Measurements from ENCODE around the gene ENPP3. TPM values are rescaled to one million over a fixed set of nuclear protein-coding genes. Genes with fewer than 3 reads are reported as not detected.

ENPP3 gene
- total and polyA plus RNA-seq, 4 donors = 0.31 to 2.9 (median 0.54) TPM

DNA sequence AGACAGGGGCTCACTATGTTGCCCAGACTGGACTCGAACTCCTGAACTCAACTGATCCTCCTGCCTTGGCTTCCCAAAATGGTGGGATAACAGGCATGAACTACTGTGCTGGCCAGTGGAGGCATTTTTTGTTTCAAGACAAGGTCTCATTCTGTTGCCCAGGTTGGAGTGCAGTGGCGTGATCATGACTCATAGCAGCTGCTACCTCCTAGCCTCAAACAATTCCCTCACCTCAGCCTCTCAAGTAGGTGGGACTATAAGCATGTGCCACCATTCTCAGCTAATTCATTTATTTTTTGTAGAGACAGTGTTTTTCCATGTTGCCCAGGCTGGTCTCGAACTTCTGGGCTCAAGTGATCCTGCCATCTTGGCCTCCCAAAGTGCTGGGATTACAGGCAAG lies 17.2 kb downstream of the ENPP3 start:
- H3K36me3 ChIP-seq (ENCODE audit: control insufficient read depth in 4 of 4, insufficient read depth in 4 of 4, low read length in 4 of 4) = no peaks in the 10 kb centered on the region
- H3K9ac ChIP-seq (ENCODE audit: insufficient read depth in 1 of 2, low read length in 2 of 2) = no peak overlapping the region
- TF ChIP-seq, protein P1, sequence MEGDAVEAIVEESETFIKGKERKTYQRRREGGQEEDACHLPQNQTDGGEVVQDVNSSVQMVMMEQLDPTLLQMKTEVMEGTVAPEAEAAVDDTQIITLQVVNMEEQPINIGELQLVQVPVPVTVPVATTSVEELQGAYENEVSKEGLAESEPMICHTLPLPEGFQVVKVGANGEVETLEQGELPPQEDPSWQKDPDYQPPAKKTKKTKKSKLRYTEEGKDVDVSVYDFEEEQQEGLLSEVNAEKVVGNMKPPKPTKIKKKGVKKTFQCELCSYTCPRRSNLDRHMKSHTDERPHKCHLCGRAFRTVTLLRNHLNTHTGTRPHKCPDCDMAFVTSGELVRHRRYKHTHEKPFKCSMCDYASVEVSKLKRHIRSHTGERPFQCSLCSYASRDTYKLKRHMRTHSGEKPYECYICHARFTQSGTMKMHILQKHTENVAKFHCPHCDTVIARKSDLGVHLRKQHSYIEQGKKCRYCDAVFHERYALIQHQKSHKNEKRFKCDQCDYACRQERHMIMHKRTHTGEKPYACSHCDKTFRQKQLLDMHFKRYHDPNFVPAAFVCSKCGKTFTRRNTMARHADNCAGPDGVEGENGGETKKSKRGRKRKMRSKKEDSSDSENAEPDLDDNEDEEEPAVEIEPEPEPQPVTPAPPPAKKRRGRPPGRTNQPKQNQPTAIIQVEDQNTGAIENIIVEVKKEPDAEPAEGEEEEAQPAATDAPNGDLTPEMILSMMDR (IDR thresholded peaks at IDR 0.05; ENCODE audit: control extremely low read depth, extremely low read depth) = no peak
- no peaks in the 10 kb centered on the region for H3K9me3 ChIP-seq (ENCODE audit: control insufficient read depth in 4 of 4, insufficient read depth in 3 of 4, low read length in 3 of 4)
- H3K4me1 ChIP-seq (ENCODE audit: control insufficient read depth in 5 of 5, insufficient read depth in 5 of 5, low read length in 5 of 5) = peaks cover 0 to 1% (median 0%) of the 10 kb centered on the region in 5 donors
- H3K27ac ChIP-seq (ENCODE audit: low read depth in 1 of 2, low read length in 1 of 2) = no peak overlapping the region
- no peak for DNase-seq
- no peaks in the 10 kb centered on the region for H3K27me3 ChIP-seq (ENCODE audit: control insufficient read depth in 3 of 3, insufficient read depth in 3 of 3, low read length in 2 of 3)
- ATAC-seq (ENCODE audit: insufficient read depth, low FRiP score) = no peak
- WGBS, 2 donors = 90 to 92% methylated on average over 3 of the region's 3 CpGs
- H3K4me3 ChIP-seq = no peak overlapping the region

DNA sequence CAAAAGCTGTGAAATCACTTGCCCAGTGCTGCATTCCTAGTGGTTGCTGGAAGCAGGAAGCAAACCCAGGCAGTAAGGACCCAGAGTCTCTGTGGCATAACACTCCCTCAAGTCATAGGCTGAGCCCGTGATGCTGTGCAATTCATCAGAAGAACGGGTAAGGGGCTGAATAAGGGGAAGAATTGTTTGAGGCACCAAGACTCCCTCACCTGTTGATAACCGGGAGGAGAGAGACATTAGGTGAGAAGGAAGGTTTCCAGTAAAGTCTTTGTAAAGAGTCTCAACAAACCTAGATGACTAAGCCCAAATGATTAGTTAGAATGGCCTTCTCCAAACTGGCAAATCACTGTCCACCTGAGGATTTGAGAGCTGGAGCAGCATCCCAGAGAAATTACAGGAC lies 18.3 kb downstream of the ENPP3 start:
- TF ChIP-seq, protein P1 (IDR thresholded peaks at IDR 0.05; ENCODE audit: control extremely low read depth, extremely low read depth) = no peak
- WGBS, 2 donors = 96 to 99% methylated on average over 3 of the region's 3 CpGs

DNA sequence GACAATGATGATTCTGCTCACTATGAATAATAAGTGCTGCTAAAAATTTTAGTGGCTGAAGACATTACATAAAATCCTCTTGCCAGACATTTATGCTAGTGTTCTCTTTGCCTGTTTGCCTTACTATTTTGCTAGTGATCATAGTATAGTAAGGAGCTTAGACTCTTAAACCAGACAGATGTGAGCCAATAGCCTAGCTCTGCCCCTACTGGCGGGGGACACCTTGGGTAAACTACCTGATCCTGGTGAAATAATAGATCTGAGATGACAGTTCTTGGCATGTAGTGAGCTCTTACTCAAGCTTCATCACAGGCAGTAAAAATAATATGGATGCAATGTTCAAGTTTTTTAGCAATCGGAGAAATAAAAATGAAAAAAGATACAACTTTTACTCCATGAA lies 18.8 kb downstream of the ENPP3 start:
- ATAC-seq (ENCODE audit: insufficient read depth, low FRiP score) = no peak
- no peaks in the 10 kb centered on the region for H3K9me3 ChIP-seq (ENCODE audit: control insufficient read depth in 4 of 4, insufficient read depth in 3 of 4, low read length in 3 of 4)
- peaks cover 0 to 1% (median 0%) of the 10 kb centered on the region in 5 donors for H3K4me1 ChIP-seq (ENCODE audit: control insufficient read depth in 5 of 5, insufficient read depth in 5 of 5, low read length in 5 of 5)
- no peak for DNase-seq
- H3K27ac ChIP-seq (ENCODE audit: low read depth in 1 of 2, low read length in 1 of 2) = no peak overlapping the region
- H3K36me3 ChIP-seq (ENCODE audit: control insufficient read depth in 4 of 4, insufficient read depth in 4 of 4, low read length in 4 of 4) = no peaks in the 10 kb centered on the region
- H3K4me3 ChIP-seq = no peak overlapping the region
- H3K27me3 ChIP-seq (ENCODE audit: control insufficient read depth in 3 of 3, insufficient read depth in 3 of 3, low read length in 2 of 3) = no peaks in the 10 kb centered on the region
- TF ChIP-seq, protein P1 (IDR thresholded peaks at IDR 0.05; ENCODE audit: control extremely low read depth, extremely low read depth) = no peak
- no peak overlapping the region for H3K9ac ChIP-seq (ENCODE audit: insufficient read depth in 1 of 2, low read length in 2 of 2)
- WGBS, 2 donors = 96% methylated on average over 2 of the region's 2 CpGs

More for the DNA sequence above, 18.3 kb downstream of the ENPP3 start:
- no peak overlapping the region for H3K27ac ChIP-seq (ENCODE audit: low read depth in 1 of 2, low read length in 1 of 2)
- H3K36me3 ChIP-seq (ENCODE audit: control insufficient read depth in 4 of 4, insufficient read depth in 4 of 4, low read length in 4 of 4) = no peaks in the 10 kb centered on the region
- H3K9ac ChIP-seq (ENCODE audit: insufficient read depth in 1 of 2, low read length in 2 of 2) = no peak overlapping the region
- H3K9me3 ChIP-seq (ENCODE audit: control insufficient read depth in 4 of 4, insufficient read depth in 3 of 4, low read length in 3 of 4) = no peaks in the 10 kb centered on the region
- no peak for ATAC-seq (ENCODE audit: insufficient read depth, low FRiP score)
- no peak overlapping the region for H3K4me3 ChIP-seq
- DNase-seq = no peak
- no peaks in the 10 kb centered on the region for H3K27me3 ChIP-seq (ENCODE audit: control insufficient read depth in 3 of 3, insufficient read depth in 3 of 3, low read length in 2 of 3)
- peaks cover 0 to 1% (median 0%) of the 10 kb centered on the region in 5 donors for H3K4me1 ChIP-seq (ENCODE audit: control insufficient read depth in 5 of 5, insufficient read depth in 5 of 5, low read length in 5 of 5)

DNA sequence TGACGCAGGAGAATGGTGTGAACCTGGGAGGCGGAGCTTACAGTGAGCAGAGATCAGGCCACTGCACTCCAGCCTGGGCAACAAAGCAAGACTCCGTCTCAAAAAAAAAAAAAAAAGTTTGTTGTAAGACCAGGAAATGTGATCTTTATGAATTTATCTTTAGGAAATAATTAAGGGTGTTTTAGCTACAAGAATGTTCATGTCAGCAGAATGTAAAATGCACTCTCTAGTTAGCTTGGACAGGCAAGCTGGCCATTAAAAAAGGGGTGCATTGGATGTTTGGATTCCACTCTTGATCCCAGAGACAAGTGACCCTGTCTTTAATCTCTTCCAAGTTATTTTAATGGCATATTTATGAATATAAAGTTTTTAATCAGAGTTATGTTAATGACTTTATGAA lies 19.6 kb downstream of the ENPP3 start:
- no peak overlapping the region for H3K27ac ChIP-seq (ENCODE audit: low read depth in 1 of 2, low read length in 1 of 2)
- peaks cover 0 to 1% (median 0%) of the 10 kb centered on the region in 5 donors for H3K4me1 ChIP-seq (ENCODE audit: control insufficient read depth in 5 of 5, insufficient read depth in 5 of 5, low read length in 5 of 5)
- TF ChIP-seq, protein P1 (IDR thresholded peaks at IDR 0.05; ENCODE audit: control extremely low read depth, extremely low read depth) = no peak
- no peaks in the 10 kb centered on the region for H3K9me3 ChIP-seq (ENCODE audit: control insufficient read depth in 4 of 4, insufficient read depth in 3 of 4, low read length in 3 of 4)
- 91 to 92% methylated on average over 3 of the region's 3 CpGs for WGBS, 2 donors
- no peaks in the 10 kb centered on the region for H3K36me3 ChIP-seq (ENCODE audit: control insufficient read depth in 4 of 4, insufficient read depth in 4 of 4, low read length in 4 of 4)
- H3K4me3 ChIP-seq = no peak overlapping the region
- no peaks in the 10 kb centered on the region for H3K27me3 ChIP-seq (ENCODE audit: control insufficient read depth in 3 of 3, insufficient read depth in 3 of 3, low read length in 2 of 3)
- DNase-seq = no peak
- no peak for ATAC-seq (ENCODE audit: insufficient read depth, low FRiP score)
- no peak overlapping the region for H3K9ac ChIP-seq (ENCODE audit: insufficient read depth in 1 of 2, low read length in 2 of 2)
